Panc1 (cell line): ENCODE measurements around the gene ILK. TPM values are rescaled to one million over a fixed set of nuclear protein-coding genes. Genes with fewer than 3 reads are reported as not detected.

ENCODE experiments used
- ATAC-seq: fragments of 200-7000 bp; cut with Tn5 transposase; 2 replicates; pipeline ENCODE4 v1.9.1; 2020; ENCODE audit warnings: mild to moderate bottlenecking, moderate library complexity
- BruUV-seq: library from RNA; stranded (reverse); fragments of 400-500 nt; replicated peaks from 2 replicates; lab custom pipeline; 2021; lab: Mats Ljungman, UMichigan
- CTCF ChIA-PET: fragments of 300-600 bp; sonication (Branson Sonifier 250); formaldehyde crosslinking; loops from one replicate; lab custom pipeline; 2022; ENCODE audit warnings: antibody characterized with exemption; lab: Charles Lee
- POLR2A ChIA-PET: fragments of 300-600 bp; sonication (Branson Sonifier 250); formaldehyde crosslinking; loops from one replicate; lab custom pipeline; 2022; ENCODE audit warnings: antibody characterized with exemption; lab: Charles Lee
- DNase-seq: peaks from one replicate; pipeline ENCODE4 v3.0.0-alpha.2; 2010; ENCODE audit warnings: low read depth, low spot score
- H3K27ac ChIP-seq: 2 replicates; pipeline ENCODE4 v1.5.1; 2011; ENCODE audit warnings: mild to moderate bottlenecking, low read length, inconsistent platforms
- H3K27me3 ChIP-seq: fragments of 200-500 bp; sonication (Bioruptor generic); 2 replicates; pipeline ENCODE4 v1.6.0; 2014; ENCODE audit warnings: low read length, inconsistent platforms; ENCODE audit not compliant: control insufficient read depth, insufficient read depth
- H3K36me3 ChIP-seq: fragments of 200-500 bp; sonication (Bioruptor generic); 2 replicates; pipeline ENCODE4 v1.5.1; 2014; ENCODE audit warnings: inconsistent platforms, mild to moderate bottlenecking, low read length, moderate library complexity; ENCODE audit not compliant: control insufficient read depth, insufficient read depth
- H3K4me1 ChIP-seq: 2 replicates; pipeline ENCODE4 v1.5.1; 2011; ENCODE audit warnings: inconsistent platforms, mild to moderate bottlenecking, low read length, moderate library complexity; ENCODE audit not compliant: control insufficient read depth, insufficient read depth
- H3K4me3 ChIP-seq, 2 experiments: 2 replicates each; pipeline ENCODE4 v1.5.1; 2011 to 2012; ENCODE audit warnings: low read depth in 2 of 2, low read length in 2 of 2, mild to moderate bottlenecking in 2 of 2, inconsistent platforms in 1 of 2, moderate library complexity in 1 of 2
- H3K9me3 ChIP-seq: fragments of 200-500 bp; sonication (Bioruptor generic); 2 replicates; pipeline ENCODE4 v1.5.1; 2014; ENCODE audit warnings: low read depth, mild to moderate bottlenecking, inconsistent platforms, low read length, moderate library complexity; ENCODE audit not compliant: control insufficient read depth, insufficient read depth
- POLR2AphosphoS5 ChIP-seq: IDR thresholded peaks from 2 replicates; pipeline ENCODE4 v1.6.1; 2012; ENCODE audit warnings: mild to moderate bottlenecking, low read depth, low read length, moderate library complexity
- SIN3A ChIP-seq: IDR thresholded peaks from 2 replicates; pipeline ENCODE4 v1.6.1; 2012; ENCODE audit warnings: low read depth, mild to moderate bottlenecking, low read length, moderate library complexity, borderline replicate concordance; ENCODE audit not compliant: insufficient read depth
- TCF7L2 ChIP-seq: IDR thresholded peaks from 2 replicates; pipeline ENCODE4 v1.6.1; 2011; ENCODE audit warnings: mild to moderate bottlenecking, low read depth, low read length, inconsistent platforms
- in situ Hi-C: cut with HindIII; loops from 2 replicates; pipeline ENCODE4 v1.10.0; 2016; ENCODE audit warnings: low sequenced_read_pairs, low pct_unique_long_range_greater_than_20kb
- intact Hi-C: fragments of 100-400 bp; cut with micrococcal nuclease; formaldehyde crosslinking; loops from one replicate; pipeline ENCODE4 v1.10.0; 2022; ENCODE audit not compliant: unreplicated experiment
- total RNA-seq: library from RNA; stranded (reverse); gene quantifications from one replicate; pipeline ENCODE4 v1.2.1, GENCODE V29; 2021; ENCODE audit not compliant: unreplicated experiment
- TF ChIP-seq, protein P1 (sequence below): fragments of 450-650 bp; IDR thresholded peaks from 2 replicates; pipeline ENCODE4 v1.5.1; 2017; ENCODE audit warnings: mild to moderate bottlenecking
- TF ChIP-seq, protein P2 (sequence below), 2 experiments: IDR thresholded peaks; 2 replicates each; pipeline ENCODE4 v1.6.1; 2011 to 2012; ENCODE audit warnings: low read depth in 2 of 2, control low read depth in 1 of 2, low read length in 1 of 2, mild to moderate bottlenecking in 1 of 2, moderate library complexity in 1 of 2; ENCODE audit not compliant: insufficient read depth in 1 of 2

Gene ILK
- total RNA-seq, 1 experiment from 2014 or later, result 204 TPM

DNA sequence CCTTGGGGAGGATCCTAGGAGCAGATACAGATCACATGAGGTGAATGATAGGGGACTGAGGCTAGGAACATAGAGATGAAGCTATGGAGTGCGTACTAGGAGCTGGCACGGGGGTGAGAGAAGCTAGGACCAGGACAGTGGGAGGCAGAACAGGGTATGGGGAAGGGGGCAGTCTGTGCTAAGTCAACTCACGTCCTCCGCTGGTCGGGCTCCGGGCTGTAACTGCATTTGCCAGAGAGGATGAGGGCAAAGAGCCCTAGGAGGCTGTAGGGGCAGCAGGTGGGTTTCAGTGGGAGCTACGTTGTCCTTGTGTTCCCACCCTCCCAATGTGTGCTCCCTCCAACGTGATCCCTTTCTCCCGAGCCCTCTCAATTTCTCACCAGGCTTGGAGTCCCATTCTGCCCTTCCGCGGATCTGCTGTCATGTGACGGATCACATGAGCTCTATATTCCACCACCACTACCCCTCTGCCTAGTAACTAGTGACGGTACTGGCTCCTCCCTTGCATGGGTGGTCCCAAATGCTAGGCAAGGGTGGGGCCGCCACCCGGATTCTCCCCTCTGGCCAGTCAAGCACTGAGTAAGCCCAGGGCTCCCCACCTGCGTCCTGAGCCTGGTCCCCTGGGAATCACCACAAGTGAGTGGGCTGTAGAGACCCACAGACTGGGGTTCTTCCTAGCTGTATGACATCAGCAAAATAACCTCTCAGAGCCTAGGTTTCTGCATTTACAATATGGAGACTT, 15.6 kb downstream of the ILK start, which contains the start of gene TPP1:
TPP1 (minus strand) TSS at position 419 of the 742 bp plus-strand sequence; CDS start at position 397, 22 bp downstream.
- Histone ChIP-seq H3K36me3 (no peaks in the 10 kb centered on the region), H3K4me1 (peaks cover 13% of the 10 kb centered on the region), H3K9me3 (no peaks in the 10 kb centered on the region), H3K4me3 (peak within 1 kb of the TSS; percentile 82 to 100), H3K27me3 (no peaks in the 10 kb centered on the region), H3K27ac (peak within 1 kb of the TSS; percentile 98)
- ATAC-seq (peak; percentile 99), DNase-seq (peak; percentile 95)
- in situ Hi-C loops, result no loop called here
- no peak for TF ChIP-seq TCF7L2
- TF ChIP-seq POLR2AphosphoS5, result peak; percentile 95
- TF ChIP-seq, protein P1, sequence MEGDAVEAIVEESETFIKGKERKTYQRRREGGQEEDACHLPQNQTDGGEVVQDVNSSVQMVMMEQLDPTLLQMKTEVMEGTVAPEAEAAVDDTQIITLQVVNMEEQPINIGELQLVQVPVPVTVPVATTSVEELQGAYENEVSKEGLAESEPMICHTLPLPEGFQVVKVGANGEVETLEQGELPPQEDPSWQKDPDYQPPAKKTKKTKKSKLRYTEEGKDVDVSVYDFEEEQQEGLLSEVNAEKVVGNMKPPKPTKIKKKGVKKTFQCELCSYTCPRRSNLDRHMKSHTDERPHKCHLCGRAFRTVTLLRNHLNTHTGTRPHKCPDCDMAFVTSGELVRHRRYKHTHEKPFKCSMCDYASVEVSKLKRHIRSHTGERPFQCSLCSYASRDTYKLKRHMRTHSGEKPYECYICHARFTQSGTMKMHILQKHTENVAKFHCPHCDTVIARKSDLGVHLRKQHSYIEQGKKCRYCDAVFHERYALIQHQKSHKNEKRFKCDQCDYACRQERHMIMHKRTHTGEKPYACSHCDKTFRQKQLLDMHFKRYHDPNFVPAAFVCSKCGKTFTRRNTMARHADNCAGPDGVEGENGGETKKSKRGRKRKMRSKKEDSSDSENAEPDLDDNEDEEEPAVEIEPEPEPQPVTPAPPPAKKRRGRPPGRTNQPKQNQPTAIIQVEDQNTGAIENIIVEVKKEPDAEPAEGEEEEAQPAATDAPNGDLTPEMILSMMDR, result no peak
- peak; percentile 95 for TF ChIP-seq SIN3A
- TF ChIP-seq, protein P2, sequence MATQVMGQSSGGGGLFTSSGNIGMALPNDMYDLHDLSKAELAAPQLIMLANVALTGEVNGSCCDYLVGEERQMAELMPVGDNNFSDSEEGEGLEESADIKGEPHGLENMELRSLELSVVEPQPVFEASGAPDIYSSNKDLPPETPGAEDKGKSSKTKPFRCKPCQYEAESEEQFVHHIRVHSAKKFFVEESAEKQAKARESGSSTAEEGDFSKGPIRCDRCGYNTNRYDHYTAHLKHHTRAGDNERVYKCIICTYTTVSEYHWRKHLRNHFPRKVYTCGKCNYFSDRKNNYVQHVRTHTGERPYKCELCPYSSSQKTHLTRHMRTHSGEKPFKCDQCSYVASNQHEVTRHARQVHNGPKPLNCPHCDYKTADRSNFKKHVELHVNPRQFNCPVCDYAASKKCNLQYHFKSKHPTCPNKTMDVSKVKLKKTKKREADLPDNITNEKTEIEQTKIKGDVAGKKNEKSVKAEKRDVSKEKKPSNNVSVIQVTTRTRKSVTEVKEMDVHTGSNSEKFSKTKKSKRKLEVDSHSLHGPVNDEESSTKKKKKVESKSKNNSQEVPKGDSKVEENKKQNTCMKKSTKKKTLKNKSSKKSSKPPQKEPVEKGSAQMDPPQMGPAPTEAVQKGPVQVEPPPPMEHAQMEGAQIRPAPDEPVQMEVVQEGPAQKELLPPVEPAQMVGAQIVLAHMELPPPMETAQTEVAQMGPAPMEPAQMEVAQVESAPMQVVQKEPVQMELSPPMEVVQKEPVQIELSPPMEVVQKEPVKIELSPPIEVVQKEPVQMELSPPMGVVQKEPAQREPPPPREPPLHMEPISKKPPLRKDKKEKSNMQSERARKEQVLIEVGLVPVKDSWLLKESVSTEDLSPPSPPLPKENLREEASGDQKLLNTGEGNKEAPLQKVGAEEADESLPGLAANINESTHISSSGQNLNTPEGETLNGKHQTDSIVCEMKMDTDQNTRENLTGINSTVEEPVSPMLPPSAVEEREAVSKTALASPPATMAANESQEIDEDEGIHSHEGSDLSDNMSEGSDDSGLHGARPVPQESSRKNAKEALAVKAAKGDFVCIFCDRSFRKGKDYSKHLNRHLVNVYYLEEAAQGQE (IDR thresholded peaks at IDR 0.05; ENCODE audit: insufficient read depth in 1 of 2, low read depth in 2 of 2, low read length in 1 of 2), result no peak
- ChIA-PET CTCF (interaction anchor here (0.9 to 1.5 kb wide), 3 partner anchors 64 to 240 kb away, joined by 5 to 6 read pairs (median 5); partner anchors contain the start of gene MRPL17), POLR2A (interaction anchor here (0.6 kb wide), 1 partner anchor 103 kb away, joined by 8 read pairs; no protein-coding TSS in a partner anchor)
- intact Hi-C loops, result no loop called here
- BruUV-seq, result no TSS peak

DNA sequence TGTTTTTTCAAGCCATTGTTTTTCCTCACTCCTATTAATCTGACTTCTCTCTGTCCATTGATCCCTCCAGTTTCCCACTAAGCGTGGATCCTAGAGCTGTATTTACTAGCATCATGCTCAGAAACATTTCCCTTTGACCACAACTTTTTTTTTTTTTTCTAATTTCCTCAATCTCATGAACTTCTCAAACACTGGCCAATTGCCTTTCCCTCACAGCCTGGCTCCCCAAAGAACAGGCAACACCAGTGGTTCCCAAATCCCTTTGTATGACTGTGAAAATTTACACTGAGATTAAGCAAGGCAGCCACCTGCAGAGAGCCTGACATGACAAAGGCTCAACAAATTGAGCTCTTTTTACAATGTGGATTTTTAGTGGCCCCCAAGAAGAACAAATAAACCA, 17.1 kb downstream of the ILK start:
- ChIA-PET CTCF (interaction anchor here (0.6 kb wide), 1 partner anchor 63 kb away, joined by 3 read pairs; the partner anchor contains the start of gene MRPL17), POLR2A (no interaction called here)
- in situ Hi-C loops, result no loop called here
- no peak for ATAC-seq
- DNase-seq, result no peak
- Histone ChIP-seq H3K9me3 (no peaks in the 10 kb centered on the region), H3K36me3 (no peaks in the 10 kb centered on the region), H3K27me3 (no peaks in the 10 kb centered on the region), H3K27ac (no peak overlapping the region), H3K4me1 (peaks cover 13% of the 10 kb centered on the region), H3K4me3 (no peak overlapping the region)
- BruUV-seq, result no TSS peak
- intact Hi-C loops, result no loop called here
- TF ChIP-seq, protein P1, result no peak
- TF ChIP-seq, protein P2 (IDR thresholded peaks at IDR 0.05; ENCODE audit: insufficient read depth in 1 of 2, low read depth in 2 of 2, low read length in 1 of 2), result no peak
- TF ChIP-seq POLR2AphosphoS5, result no peak
